GM19395 (cell line): ENCODE results near the gene TTLL3.

ENCODE experiments used
- ATAC-seq: cut with Tn5 transposase; IDR thresholded peaks from one replicate; pipeline ENCODE4 v1.9.1; 2021; ENCODE audit warnings: mild to moderate bottlenecking, moderate library complexity; ENCODE audit not compliant: unreplicated experiment

Gene TTLL3

DNA sequence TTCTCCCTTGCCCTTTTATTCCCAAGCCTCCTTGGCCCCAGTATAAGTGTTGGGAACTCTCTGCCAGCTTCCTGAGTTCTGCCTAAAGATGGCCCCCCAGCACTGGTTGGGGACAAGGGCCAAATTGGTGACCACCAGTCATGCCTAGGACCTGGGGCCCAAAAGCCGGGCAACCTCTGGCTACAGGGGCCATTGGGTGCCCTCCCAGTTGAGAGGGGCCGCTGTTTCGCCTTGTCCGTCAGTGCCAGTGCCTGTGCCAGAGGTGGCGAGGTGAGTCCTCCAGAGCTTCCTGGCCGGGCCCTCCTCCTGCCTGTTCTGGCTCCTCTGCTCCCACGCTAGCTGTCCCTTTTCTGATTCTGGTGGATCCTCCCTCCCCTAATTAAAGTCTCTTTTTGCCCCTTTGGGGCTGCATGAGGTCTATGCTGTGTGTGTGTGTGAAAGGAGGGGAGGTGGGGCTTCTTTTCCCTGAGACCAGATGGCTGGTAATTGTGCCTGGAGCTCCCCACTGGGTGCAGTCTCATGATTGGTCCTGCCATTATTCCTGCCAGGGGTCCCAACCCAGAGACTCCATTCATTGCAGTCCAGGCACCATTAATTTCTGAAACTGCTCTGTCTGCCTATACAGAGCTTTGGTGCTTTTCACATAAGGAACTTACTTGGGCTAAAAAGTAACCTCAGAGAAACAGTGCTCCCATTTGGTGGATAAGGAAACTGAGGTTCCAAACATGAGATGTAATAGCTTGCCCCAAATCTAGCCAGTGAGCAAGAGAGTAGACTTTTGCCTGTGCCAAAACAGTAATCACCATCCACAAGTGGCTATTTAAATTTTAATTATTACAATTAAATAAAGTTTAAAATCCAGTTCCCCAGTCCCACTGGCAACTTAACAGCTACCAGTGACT, 3.1 kb upstream of the TTLL3 start:
- no peak for ATAC-seq

DNA sequence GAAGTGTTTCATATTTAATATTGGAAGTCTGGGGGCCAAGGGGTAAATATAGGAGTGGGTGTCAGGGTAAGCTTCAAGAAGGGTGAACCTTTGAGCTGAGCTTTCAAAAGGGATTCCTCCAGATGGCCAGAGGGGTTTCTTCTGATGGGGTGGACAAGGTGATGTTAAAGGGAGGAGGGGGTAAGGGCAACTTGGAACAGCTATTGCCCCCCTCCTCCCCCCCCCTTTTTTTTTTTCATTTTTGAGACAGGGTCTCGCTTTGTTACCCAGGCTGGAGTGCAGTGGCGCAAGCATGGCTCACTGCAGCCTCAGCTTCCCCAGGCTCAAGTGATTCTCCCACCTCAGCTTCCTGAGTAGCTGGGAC, 2.1 kb upstream of the TTLL3 start:
- ATAC-seq: no peak

GRCh38 chr3:9808345-9809037, 1.6 kb upstream of the TTLL3 start:
- peak; percentile 52 for ATAC-seq

GRCh38 chr3:9809239-9809614, 835 bp upstream of the TTLL3 start:
- ATAC-seq: peak; percentile 15

GRCh38 chr3:9810433-9810770, 340 bp downstream of the TTLL3 start:
- ATAC-seq: no peak

DNA sequence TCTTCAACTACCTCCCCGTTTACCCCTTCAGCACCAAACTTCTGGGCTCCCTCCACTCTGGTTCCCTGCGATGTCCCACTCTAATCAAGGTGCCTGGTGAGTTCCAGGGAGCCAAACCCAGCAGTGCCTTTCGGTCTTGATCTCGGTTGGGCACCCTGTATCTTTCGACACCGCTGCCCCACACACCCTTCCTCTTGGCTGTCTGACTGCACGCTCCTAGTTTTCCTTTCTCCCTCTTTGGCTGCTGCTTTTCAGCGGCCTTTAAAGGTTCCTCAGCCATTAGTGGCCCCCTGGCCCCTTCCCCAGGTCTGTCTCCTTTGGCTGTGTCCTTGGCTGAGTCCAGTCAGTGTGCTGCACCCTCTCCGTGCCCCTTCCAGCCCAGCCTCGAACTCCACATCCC, 784 bp downstream of the TTLL3 start:
- ATAC-seq: no peak

GRCh38 chr3:9812870-9813483, 2.9 kb downstream of the TTLL3 start:
- ATAC-seq: no peak

DNA sequence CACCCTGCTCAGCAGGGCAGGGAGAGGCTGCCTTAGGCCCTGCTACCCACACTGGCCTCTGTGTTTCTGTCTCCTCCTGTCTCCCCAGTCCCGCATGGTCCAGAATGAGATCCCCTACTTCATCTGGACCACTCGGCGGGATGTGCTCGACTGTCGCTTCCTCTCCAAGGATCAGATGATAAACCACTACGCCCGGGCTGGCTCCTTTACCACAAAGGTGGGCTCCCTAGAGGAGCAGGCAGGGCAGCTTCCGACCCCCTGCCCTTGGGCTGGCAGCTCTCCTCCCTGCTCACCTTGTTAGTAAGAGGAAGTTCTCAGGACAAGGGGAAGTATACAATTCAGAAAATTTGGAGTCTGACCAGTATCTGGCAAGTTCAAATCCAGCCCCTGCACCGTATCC, 5.9 kb downstream of the TTLL3 start:
- no peak for ATAC-seq

GRCh38 chr3:9817436-9817835, 7.4 kb downstream of the TTLL3 start:
- no peak for ATAC-seq

DNA sequence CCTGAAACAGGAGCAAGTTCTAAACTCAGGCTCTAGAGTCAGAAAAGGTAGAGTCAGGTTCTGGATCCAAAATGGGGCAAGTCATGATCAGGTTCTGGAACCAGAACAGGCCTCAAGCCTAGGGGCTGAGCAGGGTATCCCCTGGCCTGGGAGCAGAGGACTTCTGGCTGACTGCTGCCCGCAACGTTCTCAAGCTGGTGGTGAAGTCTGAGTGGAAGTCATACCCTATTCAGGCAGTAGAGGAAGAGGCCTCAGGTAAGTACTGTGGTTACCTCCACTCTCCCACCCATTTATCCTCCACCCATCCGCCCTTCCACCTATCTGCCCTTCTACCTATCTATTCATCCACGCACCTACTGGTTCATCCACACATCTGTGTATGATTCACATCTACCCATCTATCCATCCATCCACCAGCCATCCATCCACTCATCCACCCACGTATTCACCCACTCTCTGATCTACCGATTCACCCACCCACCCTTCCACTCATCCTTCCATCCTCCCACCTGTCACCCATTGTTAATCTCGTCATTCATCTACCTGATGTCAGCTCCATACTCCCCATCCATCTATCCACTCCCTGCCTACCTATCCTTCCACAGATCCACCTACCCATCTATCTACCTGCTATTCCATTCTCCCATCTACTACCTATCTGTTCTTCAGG, 8.7 kb downstream of the TTLL3 start:
- no peak for ATAC-seq

- ATAC-seq: no peak
These were observed 10.5 kb downstream of the TTLL3 start for GRCh38 chr3:9820543-9820942.

GRCh38 chr3:9820946-9821345, 10.9 kb downstream of the TTLL3 start:
- no peak for ATAC-seq

- no peak for ATAC-seq
These were observed 15.5 kb downstream of the TTLL3 start for GRCh38 chr3:9825451-9826040.

DNA sequence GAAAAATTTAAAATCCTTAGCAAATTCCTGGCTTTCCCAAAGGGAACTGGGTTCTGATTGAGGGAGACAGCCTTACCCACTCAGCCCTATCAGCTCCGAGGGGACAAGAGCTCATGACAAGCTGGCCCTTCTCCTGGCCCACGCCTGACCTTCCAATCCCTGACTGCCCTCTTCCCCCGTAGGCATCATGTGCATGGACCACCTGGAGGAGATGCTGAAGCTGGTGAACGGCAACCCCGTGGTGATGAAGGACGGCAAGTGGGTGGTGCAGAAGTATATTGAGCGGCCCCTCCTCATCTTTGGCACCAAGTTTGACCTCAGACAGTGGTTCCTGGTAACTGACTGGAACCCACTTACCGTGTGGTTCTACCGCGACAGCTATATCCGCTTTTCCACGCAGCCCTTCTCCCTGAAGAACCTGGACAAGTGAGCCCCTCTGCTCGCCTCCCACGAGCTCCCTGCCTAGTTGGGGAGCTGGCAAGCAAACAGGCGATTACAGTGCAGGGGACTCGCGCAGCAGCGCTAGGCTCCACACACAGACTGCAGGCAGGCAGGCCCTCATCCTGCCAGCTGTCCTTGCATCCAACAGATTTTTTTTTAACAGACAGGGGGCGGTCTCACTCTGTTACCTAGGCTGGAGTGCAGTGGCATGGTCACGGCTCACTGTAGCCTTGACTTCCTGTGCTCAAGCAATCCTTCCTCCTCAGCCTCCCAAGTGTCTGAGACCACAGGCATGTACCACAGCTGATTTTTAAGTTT, 16.9 kb downstream of the TTLL3 start:
- no peak for ATAC-seq

- no peak for ATAC-seq
These were observed 19.0 kb downstream of the TTLL3 start for GRCh38 chr3:9828801-9829755.

- ATAC-seq: no peak
These were observed 21.2 kb downstream of the TTLL3 start for GRCh38 chr3:9831253-9831652.

DNA sequence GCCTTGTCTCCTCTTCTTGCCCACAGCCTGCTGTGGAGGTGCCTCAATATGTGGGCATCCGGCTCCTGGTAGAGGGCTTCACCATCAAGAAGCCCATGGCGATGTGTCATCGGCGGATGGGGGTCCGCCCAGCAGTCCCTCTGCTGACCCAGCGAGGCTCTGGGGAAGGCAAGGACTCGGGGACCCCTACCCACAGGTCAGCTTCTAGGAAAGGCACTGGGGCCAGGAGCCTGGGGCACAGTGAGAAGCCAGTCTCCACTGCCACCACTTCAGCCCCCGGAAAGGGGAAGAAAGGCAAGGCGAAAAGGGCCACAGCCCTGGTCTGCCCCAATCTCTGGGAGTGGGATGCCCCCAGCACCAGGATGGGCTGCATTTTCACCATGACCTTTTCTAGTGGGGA, 23.0 kb downstream of the TTLL3 start:
- no peak for ATAC-seq

GRCh38 chr3:9834520-9835380, 24.7 kb downstream of the TTLL3 start:
- ATAC-seq: no peak
